Measurements from ENCODE around the gene ZNF611.
"Not testable (repeated sequence)": the region's sequence is repeated elsewhere in the genome, so short reads cannot be mapped to it uniquely, and the experiment has no call there.

ZNF611 gene

GRCh38 chr19:52715902-52716301, 18.9 kb downstream of the ZNF611 start:
- peak; percentile 93 for DNase-seq

- DNase-seq: not testable (repeated sequence)
These were observed 19.5 kb downstream of the ZNF611 start for GRCh38 chr19:52715330-52715729.

GRCh38 chr19:52713051-52713450, 21.8 kb downstream of the ZNF611 start:
- not testable (repeated sequence) for DNase-seq

- DNase-seq: not testable (repeated sequence)
These were observed 23.2 kb downstream of the ZNF611 start for GRCh38 chr19:52711661-52712060.

GRCh38 chr19:52710538-52710937, 24.3 kb downstream of the ZNF611 start:
- DNase-seq: no peak

- not testable (repeated sequence) for DNase-seq
These were observed 29.2 kb downstream of the ZNF611 start for GRCh38 chr19:52705615-52706014.

- no peak for DNase-seq
These were observed 30.9 kb downstream of the ZNF611 start for GRCh38 chr19:52703917-52704316.

- no peak for DNase-seq
These were observed 34.2 kb downstream of the ZNF611 start for GRCh38 chr19:52700673-52701072.

- DNase-seq: not testable (repeated sequence)
These were observed 35.3 kb downstream of the ZNF611 start for GRCh38 chr19:52699555-52699954.

- no peak for DNase-seq
These were observed 38.8 kb downstream of the ZNF611 start for GRCh38 chr19:52695996-52696395.

- no peak for DNase-seq
These were observed 39.9 kb downstream of the ZNF611 start for GRCh38 chr19:52694921-52695320.

- DNase-seq: not testable (repeated sequence)
These were observed 40.6 kb downstream of the ZNF611 start for GRCh38 chr19:52694281-52694680.

- no peak for DNase-seq
These were observed 42.3 kb downstream of the ZNF611 start for GRCh38 chr19:52692431-52693008.

GRCh38 chr19:52691737-52692136, 43.1 kb downstream of the ZNF611 start:
- DNase-seq: no peak

- DNase-seq: no peak
These were observed 43.6 kb downstream of the ZNF611 start for GRCh38 chr19:52691215-52691610.

GRCh38 chr19:52690369-52691214, 44.3 kb downstream of the ZNF611 start:
- DNase-seq: peak; percentile 99

GRCh38 chr19:52689843-52690368, 44.9 kb downstream of the ZNF611 start:
- no peak for DNase-seq

- DNase-seq: not testable (repeated sequence)
These were observed 45.7 kb downstream of the ZNF611 start for GRCh38 chr19:52688925-52689796.

- DNase-seq: no peak
These were observed 46.5 kb downstream of the ZNF611 start for GRCh38 chr19:52688335-52688734.

- DNase-seq: no peak
These were observed 47.2 kb downstream of the ZNF611 start for GRCh38 chr19:52687684-52688083.

GRCh38 chr19:52685811-52686210, 49.0 kb downstream of the ZNF611 start:
- DNase-seq: no peak

GRCh38 chr19:52681216-52681615, 53.6 kb downstream of the ZNF611 start:
- DNase-seq: not testable (repeated sequence)

GRCh38 chr19:52679598-52679997, 55.2 kb downstream of the ZNF611 start:
- no peak for DNase-seq
